HG02973 (cell line): Measurements from ENCODE around the gene GATB.
"Not testable (repeated sequence)": the region's sequence is repeated elsewhere in the genome, so short reads cannot be mapped to it uniquely, and the experiment has no call there.

Source experiments
- ATAC-seq: cut with Tn5 transposase; IDR thresholded peaks from one replicate; pipeline ENCODE4 v1.9.1; 2021; ENCODE audit warnings: moderate library complexity; ENCODE audit not compliant: unreplicated experiment

GATB gene

GRCh38 chr4:151736852-151737251 is 24.0 kb downstream of the GATB start:
- ATAC-seq: not testable (repeated sequence)

- no peak for ATAC-seq
These were observed 24.4 kb downstream of the GATB start for GRCh38 chr4:151736361-151736760.

- ATAC-seq: not testable (repeated sequence)
These were observed 29.1 kb downstream of the GATB start for GRCh38 chr4:151731670-151732069.

GRCh38 chr4:151729731-151730559 is 30.9 kb downstream of the GATB start:
- ATAC-seq: no peak

- ATAC-seq: no peak
These were observed 32.1 kb downstream of the GATB start for GRCh38 chr4:151728679-151729078.

GRCh38 chr4:151728006-151728405 is 32.8 kb downstream of the GATB start:
- ATAC-seq: no peak

- ATAC-seq: no peak
These were observed 33.4 kb downstream of the GATB start for GRCh38 chr4:151727365-151727764.

- no peak for ATAC-seq
These were observed 35.7 kb downstream of the GATB start for GRCh38 chr4:151725087-151725486.

- no peak for ATAC-seq
These were observed 38.9 kb downstream of the GATB start for GRCh38 chr4:151721916-151722315.

GRCh38 chr4:151721466-151721865 is 39.3 kb downstream of the GATB start:
- no peak for ATAC-seq

GRCh38 chr4:151719956-151720334 is 40.9 kb downstream of the GATB start:
- ATAC-seq: no peak

GRCh38 chr4:151718984-151719955 is 41.5 kb downstream of the GATB start:
- ATAC-seq: no peak

- no peak for ATAC-seq
These were observed 42.7 kb downstream of the GATB start for GRCh38 chr4:151717909-151718628.

- no peak for ATAC-seq
These were observed 43.5 kb downstream of the GATB start for GRCh38 chr4:151717314-151717713.

GRCh38 chr4:151716324-151716723 is 44.5 kb downstream of the GATB start:
- no peak for ATAC-seq

GRCh38 chr4:151715881-151716280 is 44.9 kb downstream of the GATB start:
- no peak for ATAC-seq

GRCh38 chr4:151712777-151713176 is 48.0 kb downstream of the GATB start:
- ATAC-seq: no peak

- ATAC-seq: no peak
These were observed 49.2 kb downstream of the GATB start for GRCh38 chr4:151711646-151712045.

- ATAC-seq: no peak
These were observed 51.2 kb downstream of the GATB start for GRCh38 chr4:151709587-151709986.

GRCh38 chr4:151709071-151709470 is 51.7 kb downstream of the GATB start:
- no peak for ATAC-seq

- ATAC-seq: no peak
These were observed 52.7 kb downstream of the GATB start for GRCh38 chr4:151708100-151708499.
